Karpas-422 (cell line): ENCODE measurements around the gene BRCA2. TPM values are rescaled to one million over a fixed set of nuclear protein-coding genes. Genes with fewer than 3 reads are reported as not detected.

Source experiments
- DNase-seq: peaks from one replicate; pipeline ENCODE4 v3.0.0-alpha.2; 2015
- H2AFZ ChIP-seq: fragments of 200-600 bp; sonication (generic); 2 replicates; pipeline ENCODE4 v1.6.1; 2014; ENCODE audit warnings: antibody characterized with exemption, low read length, mixed read lengths
- H3K27ac ChIP-seq: fragments of 200-600 bp; sonication (generic); 2 replicates; pipeline ENCODE4 v1.5.1; 2014; ENCODE audit warnings: mild to moderate bottlenecking, low read length, moderate library complexity
- H3K27me3 ChIP-seq: fragments of 200-600 bp; sonication (generic); 2 replicates; pipeline ENCODE4 v1.6.1; 2014; ENCODE audit warnings: low read length, mixed read lengths
- H3K36me3 ChIP-seq: fragments of 200-600 bp; sonication (generic); 2 replicates; pipeline ENCODE4 v1.6.1; 2014; ENCODE audit warnings: low read length, mixed read lengths; ENCODE audit not compliant: insufficient read depth
- H3K4me1 ChIP-seq: fragments of 200-600 bp; sonication (generic); 2 replicates; pipeline ENCODE4 v1.6.1; 2014; ENCODE audit warnings: mild to moderate bottlenecking, low read length, mixed read lengths
- H3K4me2 ChIP-seq: fragments of 200-600 bp; sonication (generic); 2 replicates; pipeline ENCODE4 v1.6.1; 2014; ENCODE audit warnings: low read length, low read depth, mild to moderate bottlenecking; ENCODE audit not compliant: poor library complexity, severe bottlenecking
- H3K4me3 ChIP-seq: fragments of 200-600 bp; sonication (generic); 2 replicates; pipeline ENCODE4 v1.5.1; 2014; ENCODE audit warnings: mild to moderate bottlenecking, antibody characterized with exemption, low read length, mixed read lengths
- H3K79me2 ChIP-seq: fragments of 200-600 bp; sonication (generic); 2 replicates; pipeline ENCODE4 v1.6.1; 2014; ENCODE audit warnings: mild to moderate bottlenecking, low read length, mixed read lengths
- H3K9ac ChIP-seq: fragments of 200-600 bp; sonication (generic); 2 replicates; pipeline ENCODE4 v1.6.0; 2014; ENCODE audit warnings: low read length
- H3K9me2 ChIP-seq: fragments of 200-600 bp; sonication (generic), shearing (Covaris generic); replicated peaks from 2 replicates; pipeline ENCODE4 v1.6.0; 2014; ENCODE audit warnings: mild to moderate bottlenecking, low read length, moderate library complexity; ENCODE audit not compliant: insufficient read depth
- H3K9me3 ChIP-seq: fragments of 300-700, 200-600 bp; sonication (generic); 2 replicates; pipeline ENCODE4 v1.6.1; 2014; ENCODE audit warnings: low read length, mixed read lengths
- H4K20me1 ChIP-seq: fragments of 200-600 bp; sonication (generic); 2 replicates; pipeline ENCODE4 v1.6.1; 2014; ENCODE audit warnings: mild to moderate bottlenecking, antibody characterized with exemption, low read length, low read depth; ENCODE audit not compliant: insufficient read depth
- total RNA-seq: library from RNA; depleted of rRNA; stranded (reverse); fragments of >200 nt; shearing (Covaris generic); gene quantifications from 2 replicates; pipeline ENCODE4 v1.2.3, GENCODE V29; 2014; ENCODE audit warnings: low replicate concordance; rRNA removed

BRCA2 gene, protein sequence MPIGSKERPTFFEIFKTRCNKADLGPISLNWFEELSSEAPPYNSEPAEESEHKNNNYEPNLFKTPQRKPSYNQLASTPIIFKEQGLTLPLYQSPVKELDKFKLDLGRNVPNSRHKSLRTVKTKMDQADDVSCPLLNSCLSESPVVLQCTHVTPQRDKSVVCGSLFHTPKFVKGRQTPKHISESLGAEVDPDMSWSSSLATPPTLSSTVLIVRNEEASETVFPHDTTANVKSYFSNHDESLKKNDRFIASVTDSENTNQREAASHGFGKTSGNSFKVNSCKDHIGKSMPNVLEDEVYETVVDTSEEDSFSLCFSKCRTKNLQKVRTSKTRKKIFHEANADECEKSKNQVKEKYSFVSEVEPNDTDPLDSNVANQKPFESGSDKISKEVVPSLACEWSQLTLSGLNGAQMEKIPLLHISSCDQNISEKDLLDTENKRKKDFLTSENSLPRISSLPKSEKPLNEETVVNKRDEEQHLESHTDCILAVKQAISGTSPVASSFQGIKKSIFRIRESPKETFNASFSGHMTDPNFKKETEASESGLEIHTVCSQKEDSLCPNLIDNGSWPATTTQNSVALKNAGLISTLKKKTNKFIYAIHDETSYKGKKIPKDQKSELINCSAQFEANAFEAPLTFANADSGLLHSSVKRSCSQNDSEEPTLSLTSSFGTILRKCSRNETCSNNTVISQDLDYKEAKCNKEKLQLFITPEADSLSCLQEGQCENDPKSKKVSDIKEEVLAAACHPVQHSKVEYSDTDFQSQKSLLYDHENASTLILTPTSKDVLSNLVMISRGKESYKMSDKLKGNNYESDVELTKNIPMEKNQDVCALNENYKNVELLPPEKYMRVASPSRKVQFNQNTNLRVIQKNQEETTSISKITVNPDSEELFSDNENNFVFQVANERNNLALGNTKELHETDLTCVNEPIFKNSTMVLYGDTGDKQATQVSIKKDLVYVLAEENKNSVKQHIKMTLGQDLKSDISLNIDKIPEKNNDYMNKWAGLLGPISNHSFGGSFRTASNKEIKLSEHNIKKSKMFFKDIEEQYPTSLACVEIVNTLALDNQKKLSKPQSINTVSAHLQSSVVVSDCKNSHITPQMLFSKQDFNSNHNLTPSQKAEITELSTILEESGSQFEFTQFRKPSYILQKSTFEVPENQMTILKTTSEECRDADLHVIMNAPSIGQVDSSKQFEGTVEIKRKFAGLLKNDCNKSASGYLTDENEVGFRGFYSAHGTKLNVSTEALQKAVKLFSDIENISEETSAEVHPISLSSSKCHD (N-terminal part only)
- total RNA-seq, result 11.9 and 16.8 TPM in 2 replicates

DNA sequence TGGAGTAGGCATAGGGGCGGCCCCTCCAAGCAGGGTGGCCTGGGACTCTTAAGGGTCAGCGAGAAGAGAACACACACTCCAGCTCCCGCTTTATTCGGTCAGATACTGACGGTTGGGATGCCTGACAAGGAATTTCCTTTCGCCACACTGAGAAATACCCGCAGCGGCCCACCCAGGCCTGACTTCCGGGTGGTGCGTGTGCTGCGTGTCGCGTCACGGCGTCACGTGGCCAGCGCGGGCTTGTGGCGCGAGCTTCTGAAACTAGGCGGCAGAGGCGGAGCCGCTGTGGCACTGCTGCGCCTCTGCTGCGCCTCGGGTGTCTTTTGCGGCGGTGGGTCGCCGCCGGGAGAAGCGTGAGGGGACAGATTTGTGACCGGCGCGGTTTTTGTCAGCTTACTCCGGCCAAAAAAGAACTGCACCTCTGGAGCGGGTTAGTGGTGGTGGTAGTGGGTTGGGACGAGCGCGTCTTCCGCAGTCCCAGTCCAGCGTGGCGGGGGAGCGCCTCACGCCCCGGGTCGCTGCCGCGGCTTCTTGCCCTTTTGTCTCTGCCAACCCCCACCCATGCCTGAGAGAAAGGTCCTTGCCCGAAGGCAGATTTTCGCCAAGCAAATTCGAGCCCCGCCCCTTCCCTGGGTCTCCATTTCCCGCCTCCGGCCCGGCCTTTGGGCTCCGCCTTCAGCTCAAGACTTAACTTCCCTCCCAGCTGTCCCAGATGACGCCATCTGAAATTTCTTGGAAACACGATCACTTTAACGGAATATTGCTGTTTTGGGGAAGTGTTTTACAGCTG is at the start of gene BRCA2, which contains the start of gene ZAR1L:
Gene BRCA2, plus strand, starts transcription at position 271 of the 790 bp plus-strand sequence. CDS start 953 bp downstream, outside the sequence.
Gene ZAR1L, minus strand, starts transcription at position 126 of the 790 bp plus-strand sequence. CDS start 3,438 bp downstream, outside the sequence.
- peak; percentile 99 for DNase-seq
- Histone ChIP-seq H3K4me2 (peak within 1 kb of the TSS; percentile 100), H3K27ac (peak within 1 kb of the TSS; percentile 90), H2AFZ (peak within 1 kb of the TSS; percentile 82; the same call in 1 of the 2 replicates), H4K20me1 (no peaks in the 10 kb centered on the region), H3K9me2 (no peaks in the 10 kb centered on the region), H3K4me3 (peak within 1 kb of the TSS; percentile 93), H3K27me3 (no peaks in the 10 kb centered on the region), H3K36me3 (peaks cover 3% of the 10 kb centered on the region; the same call in 1 of the 2 replicates), H3K79me2 (peaks cover 22% of the 10 kb centered on the region), H3K9me3 (no peaks in the 10 kb centered on the region), H3K9ac (peak within 1 kb of the TSS; percentile 98), H3K4me1 (peaks cover 30% of the 10 kb centered on the region)

DNA sequence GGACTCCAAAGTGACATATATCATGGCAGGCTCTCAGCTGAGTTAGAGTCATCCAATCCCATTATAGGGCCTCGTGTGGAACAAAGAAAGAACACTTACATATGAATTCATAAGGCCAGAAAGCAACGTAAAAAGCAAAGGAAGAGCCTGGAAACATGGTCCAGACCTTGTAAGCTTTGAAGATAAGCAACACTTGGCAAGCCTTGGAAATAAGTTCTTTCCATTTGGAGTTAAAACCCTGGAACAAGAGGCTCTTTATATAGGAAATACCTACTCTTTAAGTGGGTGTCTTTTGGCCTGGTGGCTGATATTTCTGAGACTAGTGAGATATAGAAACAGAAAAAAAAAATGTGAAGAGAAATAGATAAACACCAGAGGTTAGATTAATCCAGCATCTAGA is 49.6 kb upstream of the BRCA2 start:
- H4K20me1 ChIP-seq, result no peaks in the 10 kb centered on the region
- DNase-seq, result no peak
- no peak overlapping the region for H3K4me3 ChIP-seq
- H3K36me3 ChIP-seq, result no peaks in the 10 kb centered on the region
- no peaks in the 10 kb centered on the region for H3K9me3 ChIP-seq
- H3K9ac ChIP-seq, result no peak overlapping the region
- no peaks in the 10 kb centered on the region for H3K4me1 ChIP-seq
- H2AFZ ChIP-seq, result no peak overlapping the region
- H3K79me2 ChIP-seq, result no peaks in the 10 kb centered on the region
- no peaks in the 10 kb centered on the region for H3K9me2 ChIP-seq
- H3K4me2 ChIP-seq, result no peak overlapping the region
- no peaks in the 10 kb centered on the region for H3K27me3 ChIP-seq
- no peak overlapping the region for H3K27ac ChIP-seq

DNA sequence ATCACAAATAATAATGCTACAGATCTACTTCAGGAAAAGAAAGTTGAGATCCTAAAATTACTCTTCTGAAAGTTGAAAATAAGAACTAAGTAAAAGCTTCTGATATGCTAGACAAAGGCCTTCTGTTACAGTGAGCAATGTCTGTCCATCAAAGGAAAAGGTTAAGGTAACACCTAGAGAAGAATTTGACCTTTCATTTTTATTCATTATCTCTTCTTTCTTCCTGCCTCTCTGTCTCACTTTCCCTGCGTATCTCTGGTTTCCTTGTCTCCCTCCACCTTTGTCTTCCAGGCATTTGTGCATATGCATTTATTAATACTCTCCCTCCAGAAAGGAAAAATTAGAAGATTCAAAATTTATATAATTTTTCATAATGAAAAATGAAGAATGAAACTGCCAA is 49.2 kb upstream of the BRCA2 start:
- no peak overlapping the region for H3K27ac ChIP-seq
- DNase-seq, result no peak
- no peak overlapping the region for H3K9ac ChIP-seq
- H2AFZ ChIP-seq, result no peak overlapping the region
- H3K9me3 ChIP-seq, result no peaks in the 10 kb centered on the region
- H3K4me3 ChIP-seq, result no peak overlapping the region
- H3K27me3 ChIP-seq, result no peaks in the 10 kb centered on the region
- no peaks in the 10 kb centered on the region for H3K79me2 ChIP-seq
- no peaks in the 10 kb centered on the region for H3K4me1 ChIP-seq
- H3K9me2 ChIP-seq, result no peaks in the 10 kb centered on the region
- no peak overlapping the region for H3K4me2 ChIP-seq
- no peaks in the 10 kb centered on the region for H4K20me1 ChIP-seq
- no peaks in the 10 kb centered on the region for H3K36me3 ChIP-seq

DNA sequence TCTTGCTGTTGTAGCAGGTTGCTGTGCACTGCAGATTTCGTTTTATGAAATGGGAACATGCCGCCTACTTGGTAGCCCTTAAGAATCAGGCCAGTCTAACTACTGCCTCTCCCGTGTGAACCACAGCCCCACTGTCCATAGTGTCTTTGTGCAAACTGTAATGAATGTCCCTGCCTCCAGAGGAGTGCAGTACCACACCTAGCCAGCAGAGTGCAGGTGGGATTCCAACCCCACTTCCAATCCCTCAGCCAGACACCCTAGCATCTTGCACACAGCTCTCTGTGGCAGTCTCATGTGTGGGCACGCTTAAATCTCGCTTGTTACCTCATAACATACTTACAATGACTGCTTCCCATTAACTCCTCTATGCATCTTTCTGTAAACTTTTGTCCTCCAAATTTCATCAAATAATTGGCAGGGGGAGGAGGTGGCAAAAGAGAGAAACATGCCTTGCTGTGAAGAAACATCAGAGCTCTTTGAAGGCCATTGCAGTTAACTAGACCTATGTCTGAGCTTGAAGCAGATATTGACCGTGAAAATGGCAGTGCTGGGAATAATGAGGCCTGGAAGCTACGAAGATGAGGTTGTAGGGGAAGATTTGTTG is 47.4 kb upstream of the BRCA2 start:
- Histone ChIP-seq H3K79me2 (no peaks in the 10 kb centered on the region), H3K4me3 (no peak overlapping the region), H3K9me3 (no peaks in the 10 kb centered on the region), H3K9ac (no peak overlapping the region), H3K27ac (no peak overlapping the region), H4K20me1 (no peaks in the 10 kb centered on the region), H3K4me2 (no peak overlapping the region), H3K9me2 (no peaks in the 10 kb centered on the region), H3K27me3 (no peaks in the 10 kb centered on the region), H2AFZ (no peak overlapping the region), H3K4me1 (no peaks in the 10 kb centered on the region), H3K36me3 (no peaks in the 10 kb centered on the region)
- peak; percentile 82 for DNase-seq

DNA sequence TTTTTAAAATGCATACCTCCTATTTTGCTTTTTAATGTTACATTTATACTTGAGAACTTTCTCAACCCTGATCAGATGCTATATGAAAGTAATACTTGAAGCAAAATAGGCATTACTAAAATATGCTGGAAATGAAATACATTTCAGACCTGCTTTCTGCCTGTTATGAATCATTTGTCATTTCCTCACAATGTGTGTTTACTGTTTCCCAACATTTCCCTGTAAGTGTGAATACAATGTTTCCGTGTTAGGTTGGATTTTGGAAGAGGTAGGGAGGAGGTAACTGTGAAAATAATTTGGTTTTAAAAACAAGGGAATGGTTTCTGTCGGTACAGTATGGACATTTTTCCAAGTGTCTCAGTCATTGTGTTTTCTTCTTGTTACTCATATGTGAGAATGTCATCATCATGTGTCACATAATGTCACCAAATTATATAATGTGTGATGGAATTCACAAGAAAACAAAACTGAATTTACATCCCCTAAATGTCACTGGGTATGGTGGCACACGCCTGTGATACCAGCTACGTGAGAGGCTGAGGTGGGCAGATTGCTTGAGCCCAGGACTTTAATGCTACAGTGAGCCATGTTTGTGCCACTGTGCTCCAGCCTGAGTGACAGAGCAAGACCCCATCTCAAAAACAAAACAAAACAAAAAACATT is 43.2 kb upstream of the BRCA2 start:
- no peak overlapping the region for H3K9ac ChIP-seq
- no peak overlapping the region for H3K4me3 ChIP-seq
- no peaks in the 10 kb centered on the region for H3K4me1 ChIP-seq
- H3K79me2 ChIP-seq, result no peaks in the 10 kb centered on the region
- no peaks in the 10 kb centered on the region for H3K36me3 ChIP-seq
- no peaks in the 10 kb centered on the region for H3K9me2 ChIP-seq
- no peaks in the 10 kb centered on the region for H4K20me1 ChIP-seq
- H3K27ac ChIP-seq, result no peak overlapping the region
- no peak for DNase-seq
- H3K27me3 ChIP-seq, result no peaks in the 10 kb centered on the region
- H3K9me3 ChIP-seq, result no peaks in the 10 kb centered on the region
- H3K4me2 ChIP-seq, result no peak overlapping the region
- no peak overlapping the region for H2AFZ ChIP-seq

DNA sequence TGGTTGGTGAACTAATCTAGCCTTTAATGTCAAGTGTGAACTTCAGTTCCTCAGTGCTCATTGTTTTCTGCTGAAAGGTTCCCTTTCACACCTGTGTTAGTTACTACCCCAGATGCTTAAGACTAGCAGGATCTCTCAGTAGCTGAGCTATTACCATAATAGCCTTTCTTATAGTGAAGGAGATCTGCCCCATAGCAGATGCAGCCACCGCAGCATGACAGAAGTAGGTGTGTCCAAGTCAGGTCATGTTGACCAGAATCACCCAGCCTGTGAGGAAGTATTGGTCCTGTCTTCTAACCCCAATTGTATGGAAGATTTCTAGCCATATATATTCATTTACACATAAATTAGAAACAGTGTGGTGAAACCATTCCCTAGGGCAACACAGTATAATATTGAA is 37.5 kb upstream of the BRCA2 start:
- Histone ChIP-seq H3K4me1 (no peaks in the 10 kb centered on the region), H3K9me2 (no peaks in the 10 kb centered on the region), H3K27me3 (no peaks in the 10 kb centered on the region), H3K27ac (no peak overlapping the region), H4K20me1 (no peaks in the 10 kb centered on the region), H3K4me2 (no peak overlapping the region), H3K4me3 (no peak overlapping the region), H3K79me2 (no peaks in the 10 kb centered on the region), H2AFZ (no peak overlapping the region), H3K36me3 (no peaks in the 10 kb centered on the region), H3K9me3 (no peaks in the 10 kb centered on the region), H3K9ac (no peak overlapping the region)
- DNase-seq, result peak; percentile 22

DNA sequence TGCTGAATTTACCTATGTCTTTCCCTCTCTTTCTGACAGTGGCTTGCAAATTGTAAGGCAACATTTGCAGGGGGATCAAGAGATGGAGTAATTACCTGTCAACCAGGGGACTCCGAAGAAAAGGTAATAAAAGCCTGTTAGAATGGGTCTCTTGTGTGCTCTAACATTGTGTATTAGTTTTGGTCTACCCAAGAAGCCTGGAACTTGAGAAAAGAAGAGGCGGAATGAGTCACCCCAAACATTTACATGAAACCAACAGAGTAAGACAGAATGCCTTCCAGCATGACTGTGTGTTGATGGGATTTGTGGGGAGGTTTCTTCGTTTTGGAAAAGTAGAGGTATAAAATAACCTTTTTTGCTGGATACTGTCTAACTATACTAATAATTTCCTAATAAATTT is 36.9 kb upstream of the BRCA2 start:
- peak; percentile 33 for DNase-seq
- no peaks in the 10 kb centered on the region for H3K27me3 ChIP-seq

More for the DNA sequence above, 36.9 kb upstream of the BRCA2 start:
- H3K4me1 ChIP-seq, result no peaks in the 10 kb centered on the region
- H3K79me2 ChIP-seq, result no peaks in the 10 kb centered on the region
- no peak overlapping the region for H3K4me3 ChIP-seq
- H3K36me3 ChIP-seq, result no peaks in the 10 kb centered on the region
- no peaks in the 10 kb centered on the region for H3K9me3 ChIP-seq
- no peak overlapping the region for H3K27ac ChIP-seq
- H3K9me2 ChIP-seq, result no peaks in the 10 kb centered on the region
- no peak overlapping the region for H3K4me2 ChIP-seq
- H2AFZ ChIP-seq, result no peak overlapping the region
- no peaks in the 10 kb centered on the region for H4K20me1 ChIP-seq
- H3K9ac ChIP-seq, result no peak overlapping the region
